ENCODE measurements around the gene MUC2.

- TF ChIP-seq YY1 (IDR thresholded peaks at IDR 0.05; ENCODE audit: borderline replicate concordance in 1 of 3, control insufficient read depth in 1 of 3, extremely low read depth in 1 of 3, insufficient read depth in 3 of 3, insufficient read length in 1 of 3, insufficient replicate concordance in 2 of 3, low read depth in 1 of 3, low read length in 2 of 3), result no peak
- no peak for TF ChIP-seq MGA (IDR thresholded peaks at IDR 0.05)
- no peak for TF ChIP-seq ELK1 (CRISPR knock-in tag; IDR thresholded peaks at IDR 0.05)
- no peak for TF ChIP-seq MAX (CRISPR knock-in tag; IDR thresholded peaks at IDR 0.05)
- no peak for TF ChIP-seq CREM (IDR thresholded peaks at IDR 0.05; ENCODE audit: low read depth)
- TF ChIP-seq SRSF3 (IDR thresholded peaks at IDR 0.05; ENCODE audit: insufficient read depth, low read length), result no peak
- no peak for TF ChIP-seq FOXP1 (CRISPR knock-in tag; IDR thresholded peaks at IDR 0.05)
- no peak for TF ChIP-seq POLR2AphosphoS5 (IDR thresholded peaks at IDR 0.05; ENCODE audit: control insufficient read depth, insufficient read depth, low read depth, low read length)
- TF ChIP-seq GABPB1 (CRISPR knock-in tag; IDR thresholded peaks at IDR 0.05), result no peak
Observed at GRCh38 chr11:1105183-1105565, 30.5 kb downstream of the MUC2 start.
